Lower leg skin (tissue), 3 donors: ENCODE results near the gene AMD1.

Experiments
- POLR2A ChIP-seq, 2 donors: fragments of 450-650 bp; IDR thresholded peaks; one replicate each; pipeline ENCODE4 v1.6.1; 2016 to 2017; ENCODE audit warnings: antibody characterized with exemption in 2 of 2, mild to moderate bottlenecking in 1 of 2, moderate library complexity in 1 of 2
- TF ChIP-seq, protein P1 (sequence below), 3 donors: fragments of 450-650 bp; IDR thresholded peaks; one replicate each; pipeline ENCODE4 v1.5.1; 2016; ENCODE audit warnings: antibody characterized with exemption in 3 of 3, mild to moderate bottlenecking in 3 of 3, moderate library complexity in 2 of 3

DNA sequence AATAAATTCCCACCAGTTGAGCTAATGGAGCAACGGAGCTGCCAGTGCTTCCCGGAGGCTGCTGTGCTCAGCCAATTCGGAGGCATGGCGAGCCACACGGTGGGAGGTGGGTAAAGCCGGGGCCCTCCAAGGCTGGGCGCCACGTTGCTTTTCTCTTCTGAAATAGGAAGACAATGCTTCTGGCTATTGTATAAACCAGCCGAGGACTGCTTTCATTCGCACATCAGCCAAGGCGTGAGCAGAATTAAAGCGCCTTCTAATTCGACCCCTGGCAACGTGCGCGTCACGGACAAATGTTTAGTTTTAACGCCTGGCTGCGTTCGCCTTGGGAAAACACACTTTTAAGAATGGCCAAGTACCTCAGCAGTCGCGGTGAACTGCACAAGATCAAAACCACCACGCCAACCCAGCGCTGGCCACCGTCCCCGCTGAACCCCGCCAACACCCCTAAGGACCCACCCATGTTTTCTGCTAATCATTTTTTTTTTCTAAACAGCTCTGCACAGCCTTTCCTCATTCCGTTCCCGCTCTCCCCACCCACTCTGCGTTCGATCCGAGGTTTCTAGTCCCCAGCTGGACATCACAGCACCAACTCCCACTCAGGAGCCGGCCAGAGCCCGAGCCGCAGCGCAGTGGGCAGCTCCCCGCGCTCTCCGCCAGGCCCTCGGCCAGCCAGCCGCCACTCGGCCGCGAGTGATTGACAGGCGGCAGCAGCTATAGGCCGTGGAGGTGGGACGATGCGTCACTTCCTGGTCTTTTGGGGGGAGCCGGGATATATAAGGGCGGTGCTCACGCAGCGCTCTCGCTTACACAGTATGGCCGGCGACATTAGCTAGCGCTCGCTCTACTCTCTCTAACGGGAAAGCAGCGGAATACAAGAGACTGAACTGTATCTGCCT, at the start of gene AMD1:
- TF ChIP-seq, protein P1, sequence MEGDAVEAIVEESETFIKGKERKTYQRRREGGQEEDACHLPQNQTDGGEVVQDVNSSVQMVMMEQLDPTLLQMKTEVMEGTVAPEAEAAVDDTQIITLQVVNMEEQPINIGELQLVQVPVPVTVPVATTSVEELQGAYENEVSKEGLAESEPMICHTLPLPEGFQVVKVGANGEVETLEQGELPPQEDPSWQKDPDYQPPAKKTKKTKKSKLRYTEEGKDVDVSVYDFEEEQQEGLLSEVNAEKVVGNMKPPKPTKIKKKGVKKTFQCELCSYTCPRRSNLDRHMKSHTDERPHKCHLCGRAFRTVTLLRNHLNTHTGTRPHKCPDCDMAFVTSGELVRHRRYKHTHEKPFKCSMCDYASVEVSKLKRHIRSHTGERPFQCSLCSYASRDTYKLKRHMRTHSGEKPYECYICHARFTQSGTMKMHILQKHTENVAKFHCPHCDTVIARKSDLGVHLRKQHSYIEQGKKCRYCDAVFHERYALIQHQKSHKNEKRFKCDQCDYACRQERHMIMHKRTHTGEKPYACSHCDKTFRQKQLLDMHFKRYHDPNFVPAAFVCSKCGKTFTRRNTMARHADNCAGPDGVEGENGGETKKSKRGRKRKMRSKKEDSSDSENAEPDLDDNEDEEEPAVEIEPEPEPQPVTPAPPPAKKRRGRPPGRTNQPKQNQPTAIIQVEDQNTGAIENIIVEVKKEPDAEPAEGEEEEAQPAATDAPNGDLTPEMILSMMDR (IDR thresholded peaks at IDR 0.05), result no peak
- TF ChIP-seq POLR2A (IDR thresholded peaks at IDR 0.05), result peak in 1 of 2 donors; percentile 93
